LNCAP (cell line): Measurements from ENCODE around the gene RBM6.
A peak's percentile ranks its signal among the peaks of the same experiment; 100 is the strongest.

Experiments
- TF ChIP-seq, protein P1 (sequence below): fragments of 450-650 bp; IDR thresholded peaks from 2 replicates; pipeline ENCODE4 v1.5.1; 2017; ENCODE audit warnings: mild to moderate bottlenecking

The RBM6 gene

DNA sequence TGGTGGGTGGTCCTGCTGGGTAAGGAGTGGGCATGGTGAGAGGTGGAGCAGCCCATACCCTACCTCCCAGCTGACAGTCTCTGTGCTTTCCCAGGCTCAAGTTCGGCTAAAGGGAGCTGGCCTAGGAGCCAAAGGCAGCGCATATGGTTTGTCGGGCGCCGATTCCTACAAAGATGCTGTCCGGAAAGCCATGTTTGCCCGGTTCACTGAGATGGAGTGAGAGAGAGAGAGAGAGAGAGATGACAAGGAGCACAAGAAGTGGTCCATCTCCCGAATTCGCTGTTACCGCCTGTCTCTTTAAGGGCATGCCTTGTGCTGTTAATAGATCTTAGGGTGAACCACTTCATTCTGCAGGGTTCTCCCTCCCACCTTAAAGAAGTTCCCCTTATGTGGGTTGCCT is 178.3 kb downstream of the RBM6 start:
- TF ChIP-seq, protein P1, sequence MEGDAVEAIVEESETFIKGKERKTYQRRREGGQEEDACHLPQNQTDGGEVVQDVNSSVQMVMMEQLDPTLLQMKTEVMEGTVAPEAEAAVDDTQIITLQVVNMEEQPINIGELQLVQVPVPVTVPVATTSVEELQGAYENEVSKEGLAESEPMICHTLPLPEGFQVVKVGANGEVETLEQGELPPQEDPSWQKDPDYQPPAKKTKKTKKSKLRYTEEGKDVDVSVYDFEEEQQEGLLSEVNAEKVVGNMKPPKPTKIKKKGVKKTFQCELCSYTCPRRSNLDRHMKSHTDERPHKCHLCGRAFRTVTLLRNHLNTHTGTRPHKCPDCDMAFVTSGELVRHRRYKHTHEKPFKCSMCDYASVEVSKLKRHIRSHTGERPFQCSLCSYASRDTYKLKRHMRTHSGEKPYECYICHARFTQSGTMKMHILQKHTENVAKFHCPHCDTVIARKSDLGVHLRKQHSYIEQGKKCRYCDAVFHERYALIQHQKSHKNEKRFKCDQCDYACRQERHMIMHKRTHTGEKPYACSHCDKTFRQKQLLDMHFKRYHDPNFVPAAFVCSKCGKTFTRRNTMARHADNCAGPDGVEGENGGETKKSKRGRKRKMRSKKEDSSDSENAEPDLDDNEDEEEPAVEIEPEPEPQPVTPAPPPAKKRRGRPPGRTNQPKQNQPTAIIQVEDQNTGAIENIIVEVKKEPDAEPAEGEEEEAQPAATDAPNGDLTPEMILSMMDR: no peak

- TF ChIP-seq, protein P1: no peak
Observed at GRCh38 chr3:50119786-50120185, 179.8 kb downstream of the RBM6 start.

DNA sequence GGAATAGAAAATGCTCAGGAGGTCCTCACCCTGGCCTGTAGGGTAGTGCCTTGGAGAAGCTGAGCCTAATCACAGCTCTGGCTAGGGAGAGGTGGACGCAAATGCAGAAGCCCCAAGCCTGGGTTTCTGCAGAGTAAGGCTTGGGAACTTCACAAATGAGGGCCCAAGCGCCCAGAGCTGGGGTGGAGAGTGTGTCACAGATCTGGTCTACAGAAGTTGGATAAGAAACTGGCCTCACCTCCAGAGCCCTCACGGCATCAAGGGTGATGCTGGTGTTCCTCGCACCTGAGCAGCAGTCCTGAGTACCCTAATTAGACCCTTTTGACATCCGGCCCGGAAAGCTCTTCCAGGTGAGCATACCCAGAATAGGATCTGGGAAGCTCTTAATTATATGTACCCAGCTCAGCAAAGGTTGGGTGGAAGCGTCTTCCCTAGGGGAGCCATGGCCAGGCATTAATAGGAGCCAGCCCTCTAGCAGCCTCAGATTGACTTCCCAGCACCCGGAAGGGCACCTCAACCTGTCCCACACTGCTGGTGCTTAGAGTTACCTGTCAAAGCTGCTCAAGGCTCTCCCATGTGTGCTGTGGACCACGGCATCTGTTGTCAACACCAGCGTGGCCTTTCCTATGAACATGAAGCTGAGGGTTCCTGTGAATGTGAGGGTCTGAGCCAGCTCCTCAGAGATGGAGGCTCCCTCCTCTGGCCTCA is 180.6 kb downstream of the RBM6 start:
- TF ChIP-seq, protein P1: no peak

DNA sequence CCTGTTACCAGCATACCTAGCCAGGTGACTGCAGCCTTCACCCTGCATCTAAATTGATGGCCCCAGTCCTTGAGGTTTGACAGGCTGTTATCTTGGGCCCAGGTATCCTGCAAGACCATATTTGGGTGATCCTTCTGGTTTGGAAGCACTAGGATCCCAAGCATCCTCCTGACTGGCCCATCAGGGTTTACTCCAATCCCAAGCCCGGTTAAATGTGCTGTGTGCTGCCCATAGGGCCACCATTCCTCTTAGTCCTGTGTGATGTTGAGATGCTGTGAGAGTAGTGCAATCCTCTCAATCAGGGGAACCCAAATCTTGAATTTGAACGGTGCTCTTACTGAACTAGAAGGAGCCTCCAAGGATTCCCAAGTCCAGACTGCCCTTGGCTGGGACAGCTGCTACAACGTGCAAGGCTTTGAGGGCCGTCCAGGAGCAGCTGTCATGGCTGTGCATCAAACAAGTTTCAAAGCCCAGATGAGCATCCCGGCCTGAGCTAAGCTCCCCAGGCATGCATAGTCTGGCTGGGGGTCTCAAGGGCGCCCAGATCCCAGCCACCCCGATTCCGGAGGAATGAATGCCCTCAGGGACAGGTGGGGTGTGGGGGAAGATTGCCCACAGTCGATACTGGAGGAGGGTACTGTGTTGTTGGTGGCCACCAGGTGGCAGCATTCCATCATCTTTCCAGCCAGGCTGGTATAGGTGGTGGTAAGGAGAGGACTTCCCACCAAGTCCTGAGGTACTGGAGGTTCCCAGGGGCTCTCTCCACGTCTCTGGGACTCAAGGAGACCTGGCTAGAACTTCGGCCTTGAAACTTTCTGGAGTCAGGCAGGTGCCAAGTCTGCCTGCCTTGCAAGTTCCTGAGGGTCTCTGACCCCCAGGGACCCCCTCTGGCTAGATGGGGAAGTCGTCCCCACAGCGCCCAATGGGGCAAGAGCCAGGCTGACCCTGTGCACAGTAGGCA is 181.4 kb downstream of the RBM6 start:
- TF ChIP-seq, protein P1: peak; percentile 80

DNA sequence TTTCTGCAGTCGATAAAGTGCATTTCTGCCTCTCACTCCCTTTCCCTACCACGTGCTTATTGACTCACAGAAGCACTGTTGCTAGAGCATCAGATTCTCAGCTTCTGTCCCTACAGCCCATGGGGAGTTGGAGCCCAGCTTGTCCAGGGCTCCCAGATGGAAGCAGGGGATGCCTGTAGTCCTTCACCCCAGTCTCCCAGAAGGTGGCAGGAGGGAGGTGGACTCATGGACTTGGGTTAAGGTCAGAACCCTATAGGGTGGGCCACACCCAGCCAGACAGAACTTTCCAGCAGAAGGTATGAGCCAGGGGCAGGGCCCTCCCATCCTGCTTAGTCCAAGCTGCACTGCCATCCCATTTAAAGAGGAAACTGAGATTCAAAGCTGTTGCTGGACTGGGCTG is 182.1 kb downstream of the RBM6 start:
- TF ChIP-seq, protein P1: no peak

- TF ChIP-seq, protein P1: no peak
Observed at GRCh38 chr3:50122661-50123391, 182.9 kb downstream of the RBM6 start.

- TF ChIP-seq, protein P1: no peak
Observed at GRCh38 chr3:50123394-50124051, 183.6 kb downstream of the RBM6 start.
